HepG2 (cell line): Measurements from ENCODE around the gene SETD1A. TPM values are rescaled to one million over a fixed set of nuclear protein-coding genes. Genes with fewer than 3 reads are reported as not detected.

ENCODE experiments used
- DNMT1 ChIP-seq: sonication (generic); formaldehyde crosslinking; IDR thresholded peaks from 2 replicates; pipeline ENCODE4 v1.5.1; 2020; ENCODE audit warnings: mild to moderate bottlenecking, missing genetic modification reagents
- HNRNPK ChIP-seq: fragments of 200-400 bp; formaldehyde crosslinking; IDR thresholded peaks from 2 replicates; pipeline ENCODE4 v1.6.1; 2018; ENCODE audit warnings: low read length, low read depth, moderate library complexity, mild to moderate bottlenecking; ENCODE audit not compliant: poor library complexity, severe bottlenecking
- MED8 ChIP-seq: sonication (generic); formaldehyde crosslinking; IDR thresholded peaks from 2 replicates; pipeline ENCODE4 v1.8.1; 2023; ENCODE audit warnings: mild to moderate bottlenecking, missing genetic modification reagents; ENCODE audit not compliant: insufficient replicate concordance
- NR0B2 ChIP-seq: sonication (generic); formaldehyde crosslinking; IDR thresholded peaks from 2 replicates; pipeline ENCODE4 v1.4.0; 2020; ENCODE audit warnings: mild to moderate bottlenecking, missing genetic modification reagents
- PCBP1 ChIP-seq: fragments of 200-400 bp; formaldehyde crosslinking; IDR thresholded peaks from 2 replicates; pipeline ENCODE4 v1.6.1; 2017; ENCODE audit warnings: mild to moderate bottlenecking, low read depth, low read length, borderline replicate concordance
- RBM39 ChIP-seq: fragments of 200-400 bp; formaldehyde crosslinking; IDR thresholded peaks from one replicate; pipeline ENCODE4 v1.6.1; 2018; ENCODE audit warnings: antibody characterized with exemption, mild to moderate bottlenecking, low read depth, low read length; ENCODE audit not compliant: poor library complexity, severe bottlenecking
- THAP11 ChIP-seq: IDR thresholded peaks from 2 replicates; pipeline ENCODE4 v1.6.1; 2016; ENCODE audit warnings: missing biosample characterization, missing genetic modification reagents
- ZBTB40 ChIP-seq, 2 experiments: fragments of 450-650 bp in 1 of 2; sonication (generic) in 1 of 2; formaldehyde crosslinking in 1 of 2; IDR thresholded peaks; 2 replicates each; pipeline versions ENCODE4 v1.6.1 to v1.8.0; 2016 to 2022; ENCODE audit warnings: antibody characterized with exemption in 1 of 2, mild to moderate bottlenecking in 1 of 2, missing genetic modification reagents in 1 of 2
- ZFAT ChIP-seq: sonication (generic); formaldehyde crosslinking; conservative IDR thresholded peaks from 2 replicates; pipeline ENCODE4 v1.8.1; 2023; ENCODE audit warnings: missing genetic modification reagents, inconsistent platforms
- ZFP41 ChIP-seq: sonication (generic); formaldehyde crosslinking; IDR thresholded peaks from 2 replicates; pipeline ENCODE4 v1.4.0; 2020; ENCODE audit warnings: mild to moderate bottlenecking, missing genetic modification reagents, borderline replicate concordance
- ZNF24 ChIP-seq: fragments of 450-650 bp; IDR thresholded peaks from 2 replicates; pipeline ENCODE4 v1.6.1; 2017; ENCODE audit warnings: antibody characterized with exemption, mild to moderate bottlenecking
- ZNF367 ChIP-seq: sonication (generic); formaldehyde crosslinking; IDR thresholded peaks from 2 replicates; pipeline ENCODE4 v1.4.0; 2020; ENCODE audit warnings: missing genetic modification reagents, borderline replicate concordance
- ZNF451 ChIP-seq: sonication (generic); formaldehyde crosslinking; IDR thresholded peaks from 2 replicates; pipeline ENCODE4 v1.5.0; 2020; ENCODE audit warnings: mild to moderate bottlenecking, missing genetic modification reagents
- ZSCAN30 ChIP-seq: sonication (generic); formaldehyde crosslinking; IDR thresholded peaks from 2 replicates; pipeline ENCODE4 v1.5.0; 2020; ENCODE audit warnings: mild to moderate bottlenecking, missing genetic modification reagents
- polyA plus RNA-seq, 8 experiments: library from polyadenylated mRNA; depleted of rRNA in 3 of 8; stranded (reverse) in 7 of 8; unstranded in 1 of 8; fragments of >200 nt; fragmentation: Illumina TruSeq in 4 of 8; extraction: Trizol in 4 of 8; gene quantifications; 2 replicates each; pipeline versions ENCODE4 v1.2.1 to v1.2.3, GENCODE V29; 2011 to 2016; ENCODE audit warnings: low read depth in 4 of 8, missing spikeins in 1 of 8, mixed read lengths in 1 of 8; ENCODE audit not compliant: insufficient read depth in 1 of 8
- total RNA-seq, 5 experiments: library from RNA; depleted of rRNA; stranded (reverse); fragments of >200 nt; fragmentation: Illumina TruSeq; extraction: Trizol; gene quantifications; 2 replicates each; pipeline ENCODE4 v1.2.3, GENCODE V29; 2016; ENCODE audit warnings: low read depth in 1 of 5
- TF ChIP-seq, protein P1 (sequence below): IDR thresholded peaks from 2 replicates; pipeline ENCODE4 v1.6.1; 2016; ENCODE audit warnings: mild to moderate bottlenecking, missing biosample characterization, missing genetic modification reagents
- TF ChIP-seq, protein P2 (sequence below): sonication (generic); formaldehyde crosslinking; IDR thresholded peaks from 2 replicates; pipeline ENCODE4 v1.5.1; 2020; ENCODE audit warnings: mild to moderate bottlenecking, moderate library complexity, missing genetic modification reagents

Gene SETD1A
- total and polyA plus RNA-seq, 2 of the 13 experiments (the other 11 are each of a cell fraction or from before 2014, with no cell fraction given) = 3.8 to 5.6 TPM

DNA sequence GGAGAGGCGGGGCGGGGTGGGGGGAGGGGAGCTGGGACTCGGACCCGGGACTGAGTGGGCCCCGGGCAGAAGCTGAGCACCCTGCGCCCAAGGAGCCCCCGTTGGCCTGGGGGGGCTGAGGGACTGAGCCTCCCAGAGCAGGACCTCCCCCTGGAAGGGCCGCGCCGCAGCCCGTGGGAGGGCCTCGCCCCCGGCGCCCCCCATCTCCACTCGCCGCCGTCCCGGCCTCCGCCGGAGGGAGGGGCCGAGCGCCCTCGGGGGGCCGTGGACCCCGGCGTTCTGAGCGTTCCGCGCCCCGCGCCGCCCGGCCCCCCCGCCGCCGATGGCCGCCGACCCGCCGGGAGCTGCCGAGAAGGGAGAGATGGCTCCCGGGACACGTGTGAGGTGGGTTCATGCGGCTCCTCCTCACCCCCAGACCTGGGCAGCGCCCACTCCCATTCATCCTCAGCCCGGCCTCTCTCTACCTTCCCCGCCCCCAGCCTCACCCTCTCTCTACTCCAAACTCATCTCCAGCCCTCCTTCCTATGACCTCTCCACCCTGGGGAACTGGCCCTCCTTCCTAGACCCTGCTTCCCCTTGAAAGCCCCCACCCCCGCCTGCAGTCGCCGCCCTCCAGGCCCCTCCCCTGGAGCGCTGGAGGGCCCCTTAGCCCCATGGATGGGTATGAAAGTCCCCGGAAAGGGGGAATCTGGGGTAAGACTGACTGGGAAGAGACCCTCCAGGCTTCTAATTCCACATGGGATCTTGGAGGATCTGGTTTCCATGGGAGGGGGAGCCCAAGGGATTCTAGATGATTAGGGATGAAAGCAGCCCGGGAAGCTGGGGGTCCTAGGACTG is 33.3 kb upstream of the SETD1A start (continued):
- TF ChIP-seq ZBTB40 (IDR thresholded peaks at IDR 0.05) = no peak
- TF ChIP-seq ZBTB40 (CRISPR knock-in tag; IDR thresholded peaks at IDR 0.05) = no peak
- TF ChIP-seq, protein P1, sequence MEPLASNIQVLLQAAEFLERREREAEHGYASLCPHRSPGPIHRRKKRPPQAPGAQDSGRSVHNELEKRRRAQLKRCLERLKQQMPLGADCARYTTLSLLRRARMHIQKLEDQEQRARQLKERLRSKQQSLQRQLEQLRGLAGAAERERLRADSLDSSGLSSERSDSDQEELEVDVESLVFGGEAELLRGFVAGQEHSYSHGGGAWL (CRISPR knock-in tag) = no peak
- no peak for TF ChIP-seq ZFP41 (CRISPR knock-in tag)
- no peak for TF ChIP-seq ZNF367 (CRISPR knock-in tag)
- no peak for TF ChIP-seq ZFAT
- peak; percentile 10 for TF ChIP-seq HNRNPK
- TF ChIP-seq MED8 (CRISPR knock-in tag) = no peak
- no peak for TF ChIP-seq NR0B2 (CRISPR knock-in tag)
- no peak for TF ChIP-seq DNMT1 (CRISPR knock-in tag)
- 0 out of 2 replicates have a peak, but pooled peaks have one; percentile 36 for TF ChIP-seq ZNF451 (CRISPR knock-in tag)
- TF ChIP-seq ZNF24 = no peak
- no peak for TF ChIP-seq ZSCAN30 (CRISPR knock-in tag)
- TF ChIP-seq, protein P2, sequence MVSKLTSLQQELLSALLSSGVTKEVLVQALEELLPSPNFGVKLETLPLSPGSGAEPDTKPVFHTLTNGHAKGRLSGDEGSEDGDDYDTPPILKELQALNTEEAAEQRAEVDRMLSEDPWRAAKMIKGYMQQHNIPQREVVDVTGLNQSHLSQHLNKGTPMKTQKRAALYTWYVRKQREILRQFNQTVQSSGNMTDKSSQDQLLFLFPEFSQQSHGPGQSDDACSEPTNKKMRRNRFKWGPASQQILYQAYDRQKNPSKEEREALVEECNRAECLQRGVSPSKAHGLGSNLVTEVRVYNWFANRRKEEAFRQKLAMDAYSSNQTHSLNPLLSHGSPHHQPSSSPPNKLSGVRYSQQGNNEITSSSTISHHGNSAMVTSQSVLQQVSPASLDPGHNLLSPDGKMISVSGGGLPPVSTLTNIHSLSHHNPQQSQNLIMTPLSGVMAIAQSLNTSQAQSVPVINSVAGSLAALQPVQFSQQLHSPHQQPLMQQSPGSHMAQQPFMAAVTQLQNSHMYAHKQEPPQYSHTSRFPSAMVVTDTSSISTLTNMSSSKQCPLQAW (CRISPR knock-in tag) = no peak
- TF ChIP-seq PCBP1 = 0 out of 2 replicates have a peak, but pooled peaks have one; percentile 7
- peak; percentile 21 for TF ChIP-seq RBM39
- 0 out of 2 replicates have a peak, but pooled peaks have one; percentile 19 for TF ChIP-seq THAP11
